Panc1 (cell line): ENCODE data around the gene MYF6. TPM values are rescaled to one million over a fixed set of nuclear protein-coding genes. Genes with fewer than 3 reads are reported as not detected.

ENCODE experiments used
- ATAC-seq: fragments of 200-7000 bp; cut with Tn5 transposase; 2 replicates; pipeline ENCODE4 v1.9.1; 2020; ENCODE audit warnings: mild to moderate bottlenecking, moderate library complexity
- BruUV-seq: library from RNA; stranded (reverse); fragments of 400-500 nt; replicated peaks from 2 replicates; lab custom pipeline; 2021; lab: Mats Ljungman, UMichigan
- CTCF ChIA-PET: fragments of 300-600 bp; sonication (Branson Sonifier 250); formaldehyde crosslinking; loops from one replicate; lab custom pipeline; 2022; ENCODE audit warnings: antibody characterized with exemption; lab: Charles Lee
- POLR2A ChIA-PET: fragments of 300-600 bp; sonication (Branson Sonifier 250); formaldehyde crosslinking; loops from one replicate; lab custom pipeline; 2022; ENCODE audit warnings: antibody characterized with exemption; lab: Charles Lee
- DNase-seq: peaks from one replicate; pipeline ENCODE4 v3.0.0-alpha.2; 2010; ENCODE audit warnings: low read depth, low spot score
- H3K27ac ChIP-seq: 2 replicates; pipeline ENCODE4 v1.5.1; 2011; ENCODE audit warnings: mild to moderate bottlenecking, low read length, inconsistent platforms
- H3K27me3 ChIP-seq: fragments of 200-500 bp; sonication (Bioruptor generic); 2 replicates; pipeline ENCODE4 v1.6.0; 2014; ENCODE audit warnings: low read length, inconsistent platforms; ENCODE audit not compliant: control insufficient read depth, insufficient read depth
- H3K36me3 ChIP-seq: fragments of 200-500 bp; sonication (Bioruptor generic); 2 replicates; pipeline ENCODE4 v1.5.1; 2014; ENCODE audit warnings: inconsistent platforms, mild to moderate bottlenecking, low read length, moderate library complexity; ENCODE audit not compliant: control insufficient read depth, insufficient read depth
- H3K4me1 ChIP-seq: 2 replicates; pipeline ENCODE4 v1.5.1; 2011; ENCODE audit warnings: inconsistent platforms, mild to moderate bottlenecking, low read length, moderate library complexity; ENCODE audit not compliant: control insufficient read depth, insufficient read depth
- H3K4me3 ChIP-seq, 2 experiments: 2 replicates each; pipeline ENCODE4 v1.5.1; 2011 to 2012; ENCODE audit warnings: low read depth in 2 of 2, low read length in 2 of 2, mild to moderate bottlenecking in 2 of 2, inconsistent platforms in 1 of 2, moderate library complexity in 1 of 2
- H3K9me3 ChIP-seq: fragments of 200-500 bp; sonication (Bioruptor generic); 2 replicates; pipeline ENCODE4 v1.5.1; 2014; ENCODE audit warnings: low read depth, mild to moderate bottlenecking, inconsistent platforms, low read length, moderate library complexity; ENCODE audit not compliant: control insufficient read depth, insufficient read depth
- POLR2AphosphoS5 ChIP-seq: IDR thresholded peaks from 2 replicates; pipeline ENCODE4 v1.6.1; 2012; ENCODE audit warnings: mild to moderate bottlenecking, low read depth, low read length, moderate library complexity
- SIN3A ChIP-seq: IDR thresholded peaks from 2 replicates; pipeline ENCODE4 v1.6.1; 2012; ENCODE audit warnings: low read depth, mild to moderate bottlenecking, low read length, moderate library complexity, borderline replicate concordance; ENCODE audit not compliant: insufficient read depth
- TCF7L2 ChIP-seq: IDR thresholded peaks from 2 replicates; pipeline ENCODE4 v1.6.1; 2011; ENCODE audit warnings: mild to moderate bottlenecking, low read depth, low read length, inconsistent platforms
- in situ Hi-C: cut with HindIII; loops from 2 replicates; pipeline ENCODE4 v1.10.0; 2016; ENCODE audit warnings: low sequenced_read_pairs, low pct_unique_long_range_greater_than_20kb
- intact Hi-C: fragments of 100-400 bp; cut with micrococcal nuclease; formaldehyde crosslinking; loops from one replicate; pipeline ENCODE4 v1.10.0; 2022; ENCODE audit not compliant: unreplicated experiment
- total RNA-seq: library from RNA; stranded (reverse); gene quantifications from one replicate; pipeline ENCODE4 v1.2.1, GENCODE V29; 2021; ENCODE audit not compliant: unreplicated experiment
- TF ChIP-seq, protein P1 (sequence below), 2 experiments: IDR thresholded peaks; 2 replicates each; pipeline ENCODE4 v1.6.1; 2011 to 2012; ENCODE audit warnings: low read depth in 2 of 2, control low read depth in 1 of 2, low read length in 1 of 2, mild to moderate bottlenecking in 1 of 2, moderate library complexity in 1 of 2; ENCODE audit not compliant: insufficient read depth in 1 of 2
- TF ChIP-seq, protein P2 (sequence below): fragments of 450-650 bp; IDR thresholded peaks from 2 replicates; pipeline ENCODE4 v1.5.1; 2017; ENCODE audit warnings: mild to moderate bottlenecking

The MYF6 gene
- total RNA-seq, 1 experiment from 2014 or later = not detected

DNA sequence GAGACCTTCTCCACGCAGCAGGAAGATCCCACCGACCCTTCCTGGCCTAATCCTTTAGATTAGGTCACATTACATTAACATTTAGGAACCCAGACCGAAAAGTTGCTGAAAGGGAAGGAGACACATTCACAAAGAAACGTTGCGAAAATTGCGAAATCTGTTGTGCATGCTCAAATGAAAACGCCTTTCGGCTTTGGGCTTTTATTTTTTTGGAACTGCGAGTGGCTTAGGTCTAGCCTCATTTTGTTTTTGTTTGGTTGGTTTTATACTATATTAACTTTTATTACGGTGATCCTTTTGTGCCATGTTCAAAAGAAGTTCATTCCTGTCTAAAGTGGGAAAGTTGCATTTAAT, 1.5 kb downstream of the MYF6 start:
- CTCF ChIA-PET = no interaction called here
- TF ChIP-seq POLR2AphosphoS5 (no peak), SIN3A (no peak), TCF7L2 (no peak)
- TF ChIP-seq, protein P1, sequence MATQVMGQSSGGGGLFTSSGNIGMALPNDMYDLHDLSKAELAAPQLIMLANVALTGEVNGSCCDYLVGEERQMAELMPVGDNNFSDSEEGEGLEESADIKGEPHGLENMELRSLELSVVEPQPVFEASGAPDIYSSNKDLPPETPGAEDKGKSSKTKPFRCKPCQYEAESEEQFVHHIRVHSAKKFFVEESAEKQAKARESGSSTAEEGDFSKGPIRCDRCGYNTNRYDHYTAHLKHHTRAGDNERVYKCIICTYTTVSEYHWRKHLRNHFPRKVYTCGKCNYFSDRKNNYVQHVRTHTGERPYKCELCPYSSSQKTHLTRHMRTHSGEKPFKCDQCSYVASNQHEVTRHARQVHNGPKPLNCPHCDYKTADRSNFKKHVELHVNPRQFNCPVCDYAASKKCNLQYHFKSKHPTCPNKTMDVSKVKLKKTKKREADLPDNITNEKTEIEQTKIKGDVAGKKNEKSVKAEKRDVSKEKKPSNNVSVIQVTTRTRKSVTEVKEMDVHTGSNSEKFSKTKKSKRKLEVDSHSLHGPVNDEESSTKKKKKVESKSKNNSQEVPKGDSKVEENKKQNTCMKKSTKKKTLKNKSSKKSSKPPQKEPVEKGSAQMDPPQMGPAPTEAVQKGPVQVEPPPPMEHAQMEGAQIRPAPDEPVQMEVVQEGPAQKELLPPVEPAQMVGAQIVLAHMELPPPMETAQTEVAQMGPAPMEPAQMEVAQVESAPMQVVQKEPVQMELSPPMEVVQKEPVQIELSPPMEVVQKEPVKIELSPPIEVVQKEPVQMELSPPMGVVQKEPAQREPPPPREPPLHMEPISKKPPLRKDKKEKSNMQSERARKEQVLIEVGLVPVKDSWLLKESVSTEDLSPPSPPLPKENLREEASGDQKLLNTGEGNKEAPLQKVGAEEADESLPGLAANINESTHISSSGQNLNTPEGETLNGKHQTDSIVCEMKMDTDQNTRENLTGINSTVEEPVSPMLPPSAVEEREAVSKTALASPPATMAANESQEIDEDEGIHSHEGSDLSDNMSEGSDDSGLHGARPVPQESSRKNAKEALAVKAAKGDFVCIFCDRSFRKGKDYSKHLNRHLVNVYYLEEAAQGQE (IDR thresholded peaks at IDR 0.05; ENCODE audit: insufficient read depth in 1 of 2, low read depth in 2 of 2, low read length in 1 of 2) = no peak
- TF ChIP-seq, protein P2, sequence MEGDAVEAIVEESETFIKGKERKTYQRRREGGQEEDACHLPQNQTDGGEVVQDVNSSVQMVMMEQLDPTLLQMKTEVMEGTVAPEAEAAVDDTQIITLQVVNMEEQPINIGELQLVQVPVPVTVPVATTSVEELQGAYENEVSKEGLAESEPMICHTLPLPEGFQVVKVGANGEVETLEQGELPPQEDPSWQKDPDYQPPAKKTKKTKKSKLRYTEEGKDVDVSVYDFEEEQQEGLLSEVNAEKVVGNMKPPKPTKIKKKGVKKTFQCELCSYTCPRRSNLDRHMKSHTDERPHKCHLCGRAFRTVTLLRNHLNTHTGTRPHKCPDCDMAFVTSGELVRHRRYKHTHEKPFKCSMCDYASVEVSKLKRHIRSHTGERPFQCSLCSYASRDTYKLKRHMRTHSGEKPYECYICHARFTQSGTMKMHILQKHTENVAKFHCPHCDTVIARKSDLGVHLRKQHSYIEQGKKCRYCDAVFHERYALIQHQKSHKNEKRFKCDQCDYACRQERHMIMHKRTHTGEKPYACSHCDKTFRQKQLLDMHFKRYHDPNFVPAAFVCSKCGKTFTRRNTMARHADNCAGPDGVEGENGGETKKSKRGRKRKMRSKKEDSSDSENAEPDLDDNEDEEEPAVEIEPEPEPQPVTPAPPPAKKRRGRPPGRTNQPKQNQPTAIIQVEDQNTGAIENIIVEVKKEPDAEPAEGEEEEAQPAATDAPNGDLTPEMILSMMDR = no peak
- in situ Hi-C loops = no loop called here
- no peak overlapping the region for H3K4me3 ChIP-seq
- no peaks in the 10 kb centered on the region for H3K36me3 ChIP-seq
- H3K9me3 ChIP-seq = no peaks in the 10 kb centered on the region
- POLR2A ChIA-PET = no interaction called here
- no TSS peak for BruUV-seq
- no peak for DNase-seq
- no peaks in the 10 kb centered on the region for H3K27me3 ChIP-seq
- no peaks in the 10 kb centered on the region for H3K4me1 ChIP-seq
- ATAC-seq = no peak
- H3K27ac ChIP-seq = no peak overlapping the region
- intact Hi-C loops = no loop called here

DNA sequence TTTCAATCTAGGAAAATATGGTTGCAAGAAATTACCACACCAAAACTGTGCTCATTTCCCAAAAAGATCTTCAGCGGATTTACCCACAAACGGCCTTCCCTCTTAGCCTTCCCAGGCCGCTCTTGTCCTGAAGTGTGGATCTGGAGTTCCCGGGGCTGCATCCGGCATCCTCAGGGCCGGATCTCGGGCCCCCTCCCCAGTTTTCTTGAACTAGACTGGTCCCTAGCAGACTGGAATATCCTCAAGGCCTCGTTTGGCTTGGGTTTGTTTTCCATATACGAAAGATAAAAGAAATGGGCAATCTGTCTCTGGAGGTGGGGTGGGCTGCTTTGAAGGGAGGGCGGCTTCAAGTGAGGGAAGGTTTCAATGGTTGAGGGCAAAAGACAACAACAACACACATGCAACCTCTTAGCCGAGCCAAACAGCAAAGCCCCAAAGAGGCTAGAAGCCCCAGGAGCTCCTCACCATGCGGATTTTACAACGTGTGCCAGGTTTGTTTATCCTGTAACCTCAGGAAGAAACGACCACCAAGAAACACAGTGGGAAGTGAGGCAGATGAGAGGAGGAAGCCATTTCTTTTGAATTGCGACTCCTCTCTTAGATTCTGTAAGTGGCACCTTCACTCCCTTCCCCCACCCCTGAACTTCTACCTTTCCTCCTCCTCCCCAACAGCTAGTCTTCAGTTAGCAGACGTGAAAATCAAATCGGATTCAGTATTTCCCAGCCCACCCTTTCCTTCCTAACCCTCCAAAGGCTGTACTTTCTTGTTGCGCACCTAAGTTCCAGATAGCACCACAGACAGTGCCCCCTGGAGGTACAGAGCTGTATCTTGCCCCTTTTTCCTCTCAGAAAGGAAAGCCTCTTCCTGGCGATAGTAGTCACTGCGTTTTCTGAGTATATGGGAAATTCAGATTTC, 2.6 kb downstream of the MYF6 start:
- no peaks in the 10 kb centered on the region for H3K36me3 ChIP-seq
- intact Hi-C loops (no loop called here), in situ Hi-C loops (no loop called here)
- ChIA-PET POLR2A (no interaction called here), CTCF (interaction anchor here (0.5 kb wide), 1 partner anchor 1080 kb away, joined by 3 read pairs; no protein-coding TSS in a partner anchor)
- TF ChIP-seq TCF7L2 = no peak
- TF ChIP-seq, protein P1 (IDR thresholded peaks at IDR 0.05; ENCODE audit: insufficient read depth in 1 of 2, low read depth in 2 of 2, low read length in 1 of 2) = no peak
- TF ChIP-seq, protein P2 = peak; percentile 38
- TF ChIP-seq SIN3A = no peak
- TF ChIP-seq POLR2AphosphoS5 = no peak
- no peaks in the 10 kb centered on the region for H3K27me3 ChIP-seq
- H3K4me3 ChIP-seq = no peak overlapping the region
- DNase-seq (peak; percentile 18), ATAC-seq (no peak)
- no TSS peak for BruUV-seq
- no peak overlapping the region for H3K27ac ChIP-seq
- H3K4me1 ChIP-seq = no peaks in the 10 kb centered on the region; the same call in 1 of the 2 replicates
- H3K9me3 ChIP-seq = no peaks in the 10 kb centered on the region
